Hepatocyte (in vitro differentiated cells): ENCODE measurements around the gene RTL1. TPM values are rescaled to one million over a fixed set of nuclear protein-coding genes. Genes with fewer than 3 reads are reported as not detected.

Experiments used
- DNase-seq: peaks from one replicate; pipeline ENCODE4 v3.0.0-alpha.2; 2016; ENCODE audit warnings: low spot score
- H2AFZ ChIP-seq: fragments of 200-600 bp; sonication (generic); 2 replicates; pipeline ENCODE4 v1.6.0; 2016; ENCODE audit warnings: antibody characterized with exemption, mild to moderate bottlenecking
- H3K27ac ChIP-seq: fragments of 200-600 bp; sonication (generic); 2 replicates; pipeline ENCODE4 v1.5.1; 2016; ENCODE audit warnings: mild to moderate bottlenecking
- H3K27me3 ChIP-seq: fragments of 200-600 bp; sonication (generic); 2 replicates; pipeline ENCODE4 v1.6.1; 2016
- H3K36me3 ChIP-seq: fragments of 200-600 bp; sonication (generic); replicated peaks from 2 replicates; pipeline ENCODE4 v1.5.1; 2016; ENCODE audit warnings: low read depth; ENCODE audit not compliant: insufficient read depth
- H3K4me1 ChIP-seq: fragments of 200-600 bp; sonication (generic); 2 replicates; pipeline ENCODE4 v1.5.1; 2016; ENCODE audit warnings: mild to moderate bottlenecking, moderate library complexity; ENCODE audit not compliant: insufficient read depth
- H3K4me2 ChIP-seq: fragments of 200-600 bp; sonication (generic); 2 replicates; pipeline ENCODE4 v1.6.0; 2016
- H3K4me3 ChIP-seq: fragments of 200-600 bp; sonication (generic); 2 replicates; pipeline ENCODE4 v1.5.1; 2016; ENCODE audit warnings: mild to moderate bottlenecking
- H3K79me2 ChIP-seq: fragments of 200-600 bp; sonication (generic); 2 replicates; pipeline ENCODE4 v1.6.0; 2017; ENCODE audit warnings: mild to moderate bottlenecking
- H3K9me2 ChIP-seq: fragments of 200-600 bp; sonication (generic); replicated peaks from 2 replicates; pipeline ENCODE4 v1.6.0; 2017; ENCODE audit warnings: mild to moderate bottlenecking; ENCODE audit not compliant: insufficient read depth
- H3K9me3 ChIP-seq: fragments of 200-600 bp; sonication (generic); 2 replicates; pipeline ENCODE4 v1.5.1; 2016; ENCODE audit warnings: low read depth, mild to moderate bottlenecking
- H4K20me1 ChIP-seq: fragments of 200-600 bp; sonication (generic); 2 replicates; pipeline ENCODE4 v1.6.0; 2016; ENCODE audit warnings: mild to moderate bottlenecking; ENCODE audit not compliant: insufficient read depth, poor library complexity, severe bottlenecking
- CTCF ChIP-seq: fragments of 200-600 bp; sonication (generic); IDR thresholded peaks from 2 replicates; pipeline ENCODE4 v1.5.1; 2016; ENCODE audit warnings: antibody characterized with exemption, mild to moderate bottlenecking; ENCODE audit not compliant: poor library complexity
- EZH2 ChIP-seq: fragments of 200-600 bp; sonication (generic); IDR thresholded peaks from 2 replicates; pipeline ENCODE4 v1.6.1; 2016; ENCODE audit warnings: antibody characterized with exemption, mild to moderate bottlenecking, borderline replicate concordance
- EZH2phosphoT487 ChIP-seq: fragments of 200-600 bp; sonication (generic); IDR thresholded peaks from one replicate; pipeline ENCODE4 v1.6.1; 2018; ENCODE audit warnings: antibody characterized with exemption, mild to moderate bottlenecking, low read depth, moderate library complexity; ENCODE audit not compliant: unreplicated experiment, severe bottlenecking
- WGBS: methylation state at CpG from one replicate; pipeline ENCODE4 v1.1.6; 2016; ENCODE audit warnings: low lambda C conversion rate; ENCODE audit errors: missing lambda C conversion rate; 5-methylcytosine and 5-hydroxymethylcytosine counted together
- polyA plus RNA-seq: library from polyadenylated mRNA; unstranded; fragments of >200 nt; fragmentation: Nextera tagmentation; extraction: Ambion mirVana; gene quantifications from 2 replicates; pipeline ENCODE4 v1.2.1, GENCODE V29; 2016
- total RNA-seq: library from RNA; depleted of rRNA; stranded (reverse); fragments of >200 nt; gene quantifications from 2 replicates; pipeline ENCODE4 v1.2.3, GENCODE V29; 2014

Gene RTL1
- total and polyA plus RNA-seq, 2 experiments from 2014 or later, result 1.4 to 2.6 TPM

DNA sequence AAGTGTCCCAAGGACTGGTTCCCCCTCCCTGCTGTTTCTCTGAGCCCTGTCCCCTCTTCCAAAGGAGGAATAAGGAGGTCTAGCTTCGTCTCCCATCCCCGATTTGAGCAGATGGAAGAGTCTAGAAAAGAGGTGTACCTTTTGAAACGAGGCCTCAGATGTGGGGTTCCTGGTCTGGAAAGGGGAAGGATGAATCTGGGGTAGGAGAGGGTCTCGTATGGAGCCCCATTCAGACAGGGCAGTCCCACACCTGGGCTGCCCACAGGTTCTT lies 64.3 kb downstream of the RTL1 start:
- Histone ChIP-seq H3K4me2 (no peak overlapping the region), H3K4me3 (no peak overlapping the region), H3K9me3 (no peaks in the 10 kb centered on the region), H3K27ac (peak overlapping the region; percentile 89), H3K4me1 (peaks cover 54% of the 10 kb centered on the region), H3K9me2 (no peaks in the 10 kb centered on the region), H3K79me2 (no peaks in the 10 kb centered on the region), H3K36me3 (no peaks in the 10 kb centered on the region), H4K20me1 (no peaks in the 10 kb centered on the region), H3K27me3 (no peaks in the 10 kb centered on the region), H2AFZ (no peak overlapping the region)
- no peak for DNase-seq
- no peak for TF ChIP-seq EZH2
- TF ChIP-seq CTCF, result no peak
- TF ChIP-seq EZH2phosphoT487, result no peak
- 77% methylated on average over 4 of the region's 4 CpGs for WGBS

- WGBS, result 86% methylated on average over 14 of the region's 14 CpGs
- no peaks in the 10 kb centered on the region for H4K20me1 ChIP-seq
- no peaks in the 10 kb centered on the region for H3K79me2 ChIP-seq
These were observed 64.8 kb downstream of the RTL1 start for GRCh38 chr14:100838493-100839314.

DNA sequence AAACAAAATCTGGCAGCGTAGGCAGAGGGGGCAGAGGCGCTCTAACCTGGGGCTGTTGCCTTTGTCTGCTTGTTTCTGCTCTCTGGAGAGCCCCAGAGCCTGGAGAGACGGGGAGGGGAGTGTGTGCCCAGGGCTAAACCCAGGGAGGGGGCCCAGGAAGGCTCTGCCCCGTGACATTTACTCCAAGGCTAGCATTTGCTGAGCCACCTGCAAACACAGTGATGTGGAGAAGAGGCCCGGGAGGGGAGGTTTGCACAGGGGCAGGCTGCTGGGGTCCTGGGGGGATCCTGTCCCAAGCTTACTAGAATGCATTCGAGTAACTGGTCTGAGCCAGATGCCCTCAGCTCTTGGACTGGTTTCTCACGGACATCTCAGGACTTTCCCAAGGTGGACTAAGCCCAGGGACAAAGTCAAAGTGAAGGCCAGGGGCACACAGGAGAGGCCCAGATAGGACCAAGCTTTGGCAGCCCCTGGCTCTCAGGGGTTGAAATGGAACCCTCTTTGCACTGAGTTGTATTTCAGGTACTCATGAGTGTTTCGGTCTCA lies 65.6 kb downstream of the RTL1 start:
- H3K36me3 ChIP-seq, result no peaks in the 10 kb centered on the region
- H3K79me2 ChIP-seq, result no peaks in the 10 kb centered on the region
- H3K4me1 ChIP-seq, result peaks cover 49% of the 10 kb centered on the region
- TF ChIP-seq EZH2, result no peak
- TF ChIP-seq CTCF, result no peak
- no peak for TF ChIP-seq EZH2phosphoT487
- H3K9me2 ChIP-seq, result no peaks in the 10 kb centered on the region
- H3K4me3 ChIP-seq, result no peak overlapping the region
- no peak overlapping the region for H2AFZ ChIP-seq
- no peaks in the 10 kb centered on the region for H3K27me3 ChIP-seq
- H3K4me2 ChIP-seq, result peak overlapping the region; percentile 4
- peak overlapping the region; percentile 78 for H3K27ac ChIP-seq
- DNase-seq, result no peak
- no peaks in the 10 kb centered on the region for H4K20me1 ChIP-seq
- no peaks in the 10 kb centered on the region for H3K9me3 ChIP-seq
- 57% methylated on average over 8 of the region's 8 CpGs for WGBS

More at GRCh38 chr14:100838493-100839314, 64.8 kb downstream of the RTL1 start:
- Histone ChIP-seq H3K27ac (peak overlapping the region; percentile 89), H3K9me2 (no peaks in the 10 kb centered on the region), H3K9me3 (no peaks in the 10 kb centered on the region), H3K4me1 (peaks cover 54% of the 10 kb centered on the region), H2AFZ (no peak overlapping the region), H3K27me3 (no peaks in the 10 kb centered on the region), H3K4me2 (no peak overlapping the region), H3K36me3 (no peaks in the 10 kb centered on the region), H3K4me3 (no peak overlapping the region)
- DNase-seq, result no peak
- TF ChIP-seq CTCF (no peak), EZH2phosphoT487 (no peak), EZH2 (no peak)
